ENCODE results near the gene LIMCH1.

The LIMCH1 gene

DNA sequence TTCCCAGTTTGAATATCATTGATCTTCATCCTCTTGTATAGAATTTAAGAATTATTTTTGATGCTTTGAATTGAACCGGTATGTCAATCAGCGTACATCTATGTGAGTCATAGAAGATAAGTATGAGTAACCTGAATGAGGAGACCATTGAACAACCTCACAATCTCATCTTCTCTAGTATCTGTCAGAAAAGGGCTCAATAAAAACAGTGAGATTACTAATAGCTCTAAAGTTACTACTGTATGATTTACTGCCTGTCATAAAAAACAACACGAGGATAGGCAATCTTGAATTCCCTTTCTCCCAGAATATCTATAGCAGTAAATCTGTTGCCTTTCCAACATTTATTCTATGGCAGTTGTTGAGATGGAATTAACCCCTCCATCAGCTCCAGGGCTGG, 174.5 kb downstream of the LIMCH1 start:
- Histone ChIP-seq H3K9me3 (ENCODE audit: insufficient read depth, low read depth, low read length) (no peaks in the 10 kb centered on the region), H3K9ac (ENCODE audit: low read depth, low read length) (no peak overlapping the region), H3K27me3 (ENCODE audit: insufficient read depth, low read length) (no peaks in the 10 kb centered on the region), H3K4me3 (ENCODE audit: low read length) (no peak overlapping the region), H3K36me3 (ENCODE audit: insufficient read depth, low read length) (no peaks in the 10 kb centered on the region), H3K27ac (ENCODE audit: low read depth, low read length) (no peak overlapping the region), H3K4me1 (ENCODE audit: insufficient read depth, low read length) (no peaks in the 10 kb centered on the region)
- WGBS, result 94% methylated on average over 3 of the region's 3 CpGs

DNA sequence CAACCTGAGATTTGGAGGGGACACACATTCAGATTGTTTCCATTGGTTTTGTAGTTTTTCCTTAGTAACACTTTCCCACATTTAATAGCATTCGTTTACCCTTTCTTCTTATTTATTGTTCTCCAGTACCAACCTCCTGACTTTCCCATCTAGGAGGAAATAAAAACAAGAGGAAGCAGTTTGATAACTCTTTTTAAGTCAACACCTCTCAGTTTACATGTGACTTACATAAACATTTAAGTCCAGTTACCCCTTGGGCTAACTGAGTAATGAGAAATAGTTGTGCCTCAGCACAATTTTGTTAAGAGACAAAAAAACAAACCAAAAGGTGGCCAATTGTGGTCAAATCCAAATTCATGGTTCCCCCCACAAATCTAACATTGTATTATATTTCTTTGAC, 175.8 kb downstream of the LIMCH1 start:
- 100% methylated on average over 1 of the region's 1 CpG for WGBS
- Histone ChIP-seq H3K4me1 (ENCODE audit: insufficient read depth, low read length) (no peaks in the 10 kb centered on the region), H3K36me3 (ENCODE audit: insufficient read depth, low read length) (no peaks in the 10 kb centered on the region), H3K9me3 (ENCODE audit: insufficient read depth, low read depth, low read length) (no peaks in the 10 kb centered on the region), H3K27ac (ENCODE audit: low read depth, low read length) (no peak overlapping the region), H3K27me3 (ENCODE audit: insufficient read depth, low read length) (no peaks in the 10 kb centered on the region), H3K9ac (ENCODE audit: low read depth, low read length) (no peak overlapping the region), H3K4me3 (ENCODE audit: low read length) (no peak overlapping the region)

DNA sequence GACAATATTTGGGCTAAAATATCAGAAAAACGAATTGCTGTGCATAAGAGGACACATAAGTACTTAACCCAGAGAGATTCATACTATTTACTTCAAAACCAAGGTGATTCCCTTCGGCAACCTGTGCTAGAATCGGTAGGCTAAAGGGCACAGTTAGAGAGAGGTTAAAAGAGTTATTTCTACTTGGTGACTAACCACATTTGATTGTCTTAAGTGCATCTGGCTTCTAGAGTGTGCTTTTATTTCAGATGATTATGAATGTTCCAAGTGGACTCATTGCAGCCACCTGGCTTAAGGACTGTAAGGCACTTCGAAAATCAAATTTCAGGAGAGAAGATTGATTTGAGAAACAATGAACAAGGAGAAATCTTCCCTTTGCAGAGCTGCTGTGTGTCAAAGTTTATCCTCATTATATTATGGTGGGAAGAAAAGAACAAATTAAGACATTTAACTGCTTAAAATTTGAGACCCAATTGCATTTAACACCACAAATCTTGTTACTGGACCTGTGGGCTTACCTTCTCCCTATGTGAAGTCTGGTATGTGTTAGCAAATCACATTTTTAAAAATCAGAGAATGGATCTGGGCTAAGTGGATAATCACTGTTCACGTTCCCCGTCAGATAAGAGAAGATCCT, 176.5 kb downstream of the LIMCH1 start:
- H3K9ac ChIP-seq (ENCODE audit: low read depth, low read length), result no peak overlapping the region
- no peaks in the 10 kb centered on the region for H3K36me3 ChIP-seq (ENCODE audit: insufficient read depth, low read length)
- no peak overlapping the region for H3K27ac ChIP-seq (ENCODE audit: low read depth, low read length)
- H3K9me3 ChIP-seq (ENCODE audit: insufficient read depth, low read depth, low read length), result no peaks in the 10 kb centered on the region
- 90% methylated on average over 5 of the region's 6 CpGs for WGBS
- H3K4me3 ChIP-seq (ENCODE audit: low read length), result no peak overlapping the region
- no peaks in the 10 kb centered on the region for H3K27me3 ChIP-seq (ENCODE audit: insufficient read depth, low read length)
- H3K4me1 ChIP-seq (ENCODE audit: insufficient read depth, low read length), result no peaks in the 10 kb centered on the region

DNA sequence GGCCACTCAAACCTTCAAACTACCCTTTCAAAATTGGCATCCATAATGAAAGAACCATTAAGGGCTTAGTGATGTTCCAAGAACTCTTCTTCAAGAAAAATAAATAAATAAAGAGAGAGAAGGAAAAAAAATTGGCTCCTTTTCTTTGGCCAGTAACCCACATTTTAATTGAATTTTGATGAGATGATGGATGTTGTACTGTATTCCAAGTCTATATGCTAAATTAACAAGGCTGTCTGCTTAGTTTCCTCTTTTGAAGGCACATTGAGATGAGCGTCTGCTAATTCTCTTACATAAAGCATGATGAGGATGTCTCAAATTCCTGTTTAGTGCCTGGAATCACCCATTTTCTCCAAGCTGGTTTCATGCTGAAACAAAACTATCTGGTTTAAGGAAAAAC, 177.2 kb downstream of the LIMCH1 start:
- no peaks in the 10 kb centered on the region for H3K27me3 ChIP-seq (ENCODE audit: insufficient read depth, low read length)
- H3K27ac ChIP-seq (ENCODE audit: low read depth, low read length), result no peak overlapping the region
- WGBS, result 96% methylated on average over 1 of the region's 1 CpG

DNA sequence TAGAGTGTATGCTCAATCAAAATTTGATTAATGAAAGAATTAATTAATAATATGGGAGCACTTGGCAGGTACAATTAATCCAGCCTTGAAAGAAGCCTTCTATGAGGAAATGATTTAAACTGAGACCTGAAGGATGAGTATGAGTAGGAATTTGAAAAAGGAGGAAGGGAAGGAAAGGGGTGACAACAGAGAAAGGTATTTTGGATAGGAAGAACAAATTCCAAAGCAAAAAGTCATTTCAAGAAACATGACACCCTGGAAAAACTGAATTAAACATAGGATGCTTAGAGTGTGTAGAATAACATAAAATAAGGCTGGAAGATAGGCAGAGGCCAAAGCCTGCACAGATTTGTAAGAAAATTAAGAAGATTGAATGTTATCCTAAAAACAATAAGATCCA, 180.9 kb downstream of the LIMCH1 start:
- Histone ChIP-seq H3K9ac (ENCODE audit: low read depth, low read length) (no peak overlapping the region), H3K27ac (ENCODE audit: low read depth, low read length) (no peak overlapping the region)

More for the DNA sequence above, 177.2 kb downstream of the LIMCH1 start:
- Histone ChIP-seq H3K4me1 (ENCODE audit: insufficient read depth, low read length) (no peaks in the 10 kb centered on the region), H3K4me3 (ENCODE audit: low read length) (no peak overlapping the region), H3K36me3 (ENCODE audit: insufficient read depth, low read length) (no peaks in the 10 kb centered on the region), H3K9me3 (ENCODE audit: insufficient read depth, low read depth, low read length) (no peaks in the 10 kb centered on the region), H3K9ac (ENCODE audit: low read depth, low read length) (no peak overlapping the region)

DNA sequence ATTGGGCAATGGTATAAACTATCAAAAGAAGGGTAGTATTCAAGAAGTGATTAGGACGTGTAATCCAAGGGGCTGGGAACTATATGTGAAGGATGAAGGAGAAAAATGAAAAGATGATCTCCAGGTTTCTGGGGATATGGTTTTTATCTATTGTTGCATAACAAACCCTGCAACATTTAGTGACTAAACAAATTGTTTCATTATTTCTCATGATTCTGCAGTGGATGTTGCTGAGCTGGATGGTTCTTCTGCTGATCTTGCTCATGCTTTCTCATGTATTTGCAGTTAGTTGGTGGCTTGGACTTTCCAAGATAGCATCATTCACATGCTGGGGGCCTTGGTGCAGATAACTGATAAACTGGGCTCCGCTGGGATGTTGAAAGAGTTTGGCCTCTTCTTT, 181.5 kb downstream of the LIMCH1 start:
- 92% methylated on average over 2 of the region's 2 CpGs for WGBS
- H3K4me1 ChIP-seq (ENCODE audit: insufficient read depth, low read length), result no peaks in the 10 kb centered on the region
- H3K4me3 ChIP-seq (ENCODE audit: low read length), result no peak overlapping the region
- no peaks in the 10 kb centered on the region for H3K36me3 ChIP-seq (ENCODE audit: insufficient read depth, low read length)
- no peak overlapping the region for H3K27ac ChIP-seq (ENCODE audit: low read depth, low read length)
- H3K9ac ChIP-seq (ENCODE audit: low read depth, low read length), result no peak overlapping the region
- H3K27me3 ChIP-seq (ENCODE audit: insufficient read depth, low read length), result 0 out of 2 replicates have a peak, but pooled peaks cover 4% of the 10 kb centered on the region
- H3K9me3 ChIP-seq (ENCODE audit: insufficient read depth, low read depth, low read length), result no peaks in the 10 kb centered on the region

More for the DNA sequence above, 180.9 kb downstream of the LIMCH1 start:
- H3K4me1 ChIP-seq (ENCODE audit: insufficient read depth, low read length), result no peaks in the 10 kb centered on the region
- H3K4me3 ChIP-seq (ENCODE audit: low read length), result no peak overlapping the region
- 0 out of 2 replicates have a peak, but pooled peaks cover 4% of the 10 kb centered on the region for H3K27me3 ChIP-seq (ENCODE audit: insufficient read depth, low read length)
- H3K9me3 ChIP-seq (ENCODE audit: insufficient read depth, low read depth, low read length), result no peaks in the 10 kb centered on the region
- H3K36me3 ChIP-seq (ENCODE audit: insufficient read depth, low read length), result no peaks in the 10 kb centered on the region

DNA sequence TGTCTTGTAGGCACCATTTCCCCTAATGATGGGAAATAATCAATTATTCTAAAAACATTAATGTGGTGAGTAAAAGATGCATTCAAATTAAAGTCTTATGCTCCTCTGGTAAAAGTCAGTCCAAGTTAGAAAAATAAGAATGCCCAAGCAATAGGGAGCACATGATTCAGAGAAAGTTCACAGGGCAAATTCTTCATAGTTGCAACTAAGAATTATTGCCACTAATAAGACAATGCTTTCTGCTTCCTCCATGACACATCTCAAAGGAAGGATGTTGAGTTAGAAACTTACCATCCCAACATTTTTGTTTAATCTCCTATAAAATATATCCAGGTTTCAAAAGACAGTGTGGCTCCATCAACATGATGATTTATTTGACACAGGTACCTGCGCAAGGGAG, 184.2 kb downstream of the LIMCH1 start:
- Histone ChIP-seq H3K9ac (ENCODE audit: low read depth, low read length) (no peak overlapping the region), H3K36me3 (ENCODE audit: insufficient read depth, low read length) (no peaks in the 10 kb centered on the region), H3K9me3 (ENCODE audit: insufficient read depth, low read depth, low read length) (no peaks in the 10 kb centered on the region), H3K4me1 (ENCODE audit: insufficient read depth, low read length) (no peaks in the 10 kb centered on the region), H3K27me3 (ENCODE audit: insufficient read depth, low read length) (peaks cover 7% of the 10 kb centered on the region; the same call in 1 of the 2 replicates), H3K4me3 (ENCODE audit: low read length) (no peak overlapping the region), H3K27ac (ENCODE audit: low read depth, low read length) (no peak overlapping the region)
- 100% methylated on average over 1 of the region's 1 CpG for WGBS

DNA sequence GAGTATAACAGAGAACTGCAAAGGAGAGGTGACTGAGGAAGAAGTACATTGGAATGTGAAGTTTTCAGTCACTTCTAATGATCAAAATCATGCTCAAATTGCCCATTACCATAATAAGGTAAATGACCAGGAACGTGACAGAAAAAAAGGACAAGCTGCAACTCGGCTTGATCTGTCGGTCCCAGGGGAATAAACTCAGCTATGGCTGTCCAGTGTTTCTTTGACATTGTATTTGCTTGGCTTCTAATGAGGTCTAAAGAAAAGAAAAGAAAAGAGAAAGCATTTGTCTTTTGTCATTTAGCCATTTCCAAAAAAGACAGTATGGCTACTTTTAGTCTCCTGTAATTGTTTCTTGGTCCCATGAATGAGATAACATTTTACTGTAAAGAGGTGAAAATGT, 185.3 kb downstream of the LIMCH1 start:
- Histone ChIP-seq H3K4me3 (ENCODE audit: low read length) (no peak overlapping the region), H3K9me3 (ENCODE audit: insufficient read depth, low read depth, low read length) (no peaks in the 10 kb centered on the region), H3K27me3 (ENCODE audit: insufficient read depth, low read length) (peaks cover 17% of the 10 kb centered on the region; the same call in 1 of the 2 replicates), H3K9ac (ENCODE audit: low read depth, low read length) (no peak overlapping the region), H3K36me3 (ENCODE audit: insufficient read depth, low read length) (no peaks in the 10 kb centered on the region), H3K4me1 (ENCODE audit: insufficient read depth, low read length) (no peaks in the 10 kb centered on the region), H3K27ac (ENCODE audit: low read depth, low read length) (no peak overlapping the region)
- 95% methylated on average over 3 of the region's 3 CpGs for WGBS

DNA sequence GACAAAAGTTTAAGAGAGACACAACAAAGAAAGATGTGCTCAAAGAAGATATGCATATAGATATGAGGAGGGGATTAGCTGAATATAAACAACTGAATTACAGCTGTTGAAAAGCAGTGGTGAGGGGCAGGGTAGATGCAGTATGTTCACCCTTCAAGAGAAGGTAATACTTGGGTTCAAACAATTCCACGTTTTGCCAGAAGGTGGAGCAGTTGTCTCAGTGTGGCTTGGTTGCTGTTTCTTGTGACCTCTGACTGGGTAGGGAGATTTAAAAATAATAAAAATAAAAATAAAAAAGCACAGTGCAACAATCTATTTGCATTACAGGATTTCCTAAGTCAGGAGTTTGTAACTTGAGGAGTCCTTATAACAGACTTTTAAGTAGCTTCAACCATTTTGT, 187.3 kb downstream of the LIMCH1 start:
- 4% methylated on average over 1 of the region's 1 CpG for WGBS
- Histone ChIP-seq H3K9me3 (ENCODE audit: insufficient read depth, low read depth, low read length) (no peaks in the 10 kb centered on the region), H3K4me1 (ENCODE audit: insufficient read depth, low read length) (no peaks in the 10 kb centered on the region), H3K27ac (ENCODE audit: low read depth, low read length) (no peak overlapping the region), H3K4me3 (ENCODE audit: low read length) (no peak overlapping the region), H3K36me3 (ENCODE audit: insufficient read depth, low read length) (no peaks in the 10 kb centered on the region), H3K27me3 (ENCODE audit: insufficient read depth, low read length) (peaks cover 32% of the 10 kb centered on the region; the same call in 1 of the 2 replicates), H3K9ac (ENCODE audit: low read depth, low read length) (no peak overlapping the region)

DNA sequence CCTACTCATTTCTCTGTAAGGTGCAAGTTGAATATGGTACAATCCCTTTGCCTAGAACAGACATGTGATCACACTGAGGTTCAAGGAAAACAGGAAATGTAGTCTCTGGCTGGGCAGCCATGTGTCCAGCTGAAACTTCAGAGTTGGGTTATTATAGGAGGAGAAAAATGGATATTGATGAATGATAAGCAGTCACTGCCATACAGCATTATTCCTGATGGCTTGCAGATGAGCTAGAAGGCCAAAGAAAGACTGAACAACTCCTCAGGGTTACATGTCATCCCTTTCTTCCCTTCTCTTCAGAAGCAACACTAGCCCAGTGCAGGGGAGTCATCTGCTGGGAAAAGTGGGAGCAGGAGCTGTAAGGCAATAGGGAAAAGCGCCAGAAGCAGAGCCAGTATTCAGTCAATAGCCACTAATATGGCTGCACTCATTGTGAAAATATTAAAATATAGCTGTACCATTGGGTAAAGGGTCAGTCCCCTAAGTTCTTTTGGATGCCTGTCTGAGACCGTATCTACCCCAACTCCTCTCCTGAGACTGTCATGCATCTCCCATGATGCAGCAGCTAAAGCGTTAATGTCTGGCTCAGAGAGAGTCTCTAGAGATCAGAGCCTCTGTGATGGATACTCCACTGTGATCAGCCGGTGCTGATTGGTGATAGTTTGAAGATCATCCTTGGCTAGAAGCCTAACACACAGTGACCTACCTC, 190.1 kb downstream of the LIMCH1 start:
- Histone ChIP-seq H3K27me3 (ENCODE audit: insufficient read depth, low read length) (peaks cover 51% of the 10 kb centered on the region; the same call in 1 of the 2 replicates), H3K27ac (ENCODE audit: low read depth, low read length) (no peak overlapping the region), H3K4me1 (ENCODE audit: insufficient read depth, low read length) (no peaks in the 10 kb centered on the region), H3K36me3 (ENCODE audit: insufficient read depth, low read length) (no peaks in the 10 kb centered on the region), H3K9me3 (ENCODE audit: insufficient read depth, low read depth, low read length) (no peaks in the 10 kb centered on the region), H3K4me3 (ENCODE audit: low read length) (no peak overlapping the region), H3K9ac (ENCODE audit: low read depth, low read length) (no peak overlapping the region)
- 88% methylated on average over 4 of the region's 4 CpGs for WGBS

DNA sequence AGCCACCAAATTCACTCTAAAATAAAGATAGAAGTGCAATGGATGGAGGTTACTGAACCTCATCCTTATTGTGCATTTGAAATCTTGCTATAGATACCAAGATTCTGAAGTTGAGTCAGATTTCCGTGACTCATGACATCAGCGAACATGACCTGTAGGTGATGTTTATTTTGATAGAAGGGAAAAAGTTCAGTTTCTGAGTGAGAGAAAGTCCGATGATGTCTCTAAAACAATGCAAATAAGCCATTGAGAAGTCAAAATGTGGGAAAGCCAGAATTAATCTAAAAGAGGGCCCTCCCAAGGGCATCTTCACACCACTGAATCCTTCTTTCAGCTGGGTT, 190.6 kb downstream of the LIMCH1 start:
- Histone ChIP-seq H3K36me3 (ENCODE audit: insufficient read depth, low read length) (no peaks in the 10 kb centered on the region), H3K4me3 (ENCODE audit: low read length) (no peak overlapping the region), H3K4me1 (ENCODE audit: insufficient read depth, low read length) (no peaks in the 10 kb centered on the region), H3K9me3 (ENCODE audit: insufficient read depth, low read depth, low read length) (no peaks in the 10 kb centered on the region), H3K27me3 (ENCODE audit: insufficient read depth, low read length) (peaks cover 51% of the 10 kb centered on the region; the same call in 1 of the 2 replicates), H3K27ac (ENCODE audit: low read depth, low read length) (no peak overlapping the region), H3K9ac (ENCODE audit: low read depth, low read length) (no peak overlapping the region)
- 93% methylated on average over 3 of the region's 3 CpGs for WGBS

Measured in HUES64 (cell line).